Inferior parietal cortex (tissue), 1 donor: Measurements from ENCODE around the gene LRRTM1.
A peak's percentile ranks its signal among the peaks of the same experiment; 100 is the strongest.

ENCODE experiments used
- DNase-seq: peaks from one replicate; pipeline ENCODE4 v3.0.0-alpha.2; 2016; ENCODE audit errors: extremely low spot score

Gene LRRTM1

GRCh38 chr2:80303909-80304837 is at the start of gene LRRTM1:
TSS of gene LRRTM1 (minus strand) at chr2:80304752. CDS start at chr2:80303819, 933 bp downstream.
- DNase-seq, result peak; percentile 33

- DNase-seq, result no peak
Observed at GRCh38 chr2:80351231-80351630, 46.7 kb upstream of the LRRTM1 start.

- DNase-seq, result no peak
Observed at GRCh38 chr2:80348953-80349352, 44.4 kb upstream of the LRRTM1 start.

- DNase-seq, result no peak
Observed at GRCh38 chr2:80348078-80348477, 43.5 kb upstream of the LRRTM1 start.

GRCh38 chr2:80340022-80340421 is 35.5 kb upstream of the LRRTM1 start:
- no peak for DNase-seq

- no peak for DNase-seq
Observed at GRCh38 chr2:80338794-80339193, 34.2 kb upstream of the LRRTM1 start.

GRCh38 chr2:80335411-80335810 is 30.9 kb upstream of the LRRTM1 start:
- DNase-seq, result no peak

GRCh38 chr2:80333886-80334285 is 29.3 kb upstream of the LRRTM1 start:
- no peak for DNase-seq

- DNase-seq, result no peak
Observed at GRCh38 chr2:80330527-80331450, 26.2 kb upstream of the LRRTM1 start.

GRCh38 chr2:80329491-80329890 is 24.9 kb upstream of the LRRTM1 start:
- no peak for DNase-seq

GRCh38 chr2:80328159-80328571 is 23.6 kb upstream of the LRRTM1 start:
- no peak for DNase-seq

GRCh38 chr2:80326861-80327260 is 22.3 kb upstream of the LRRTM1 start:
- no peak for DNase-seq

- DNase-seq, result peak; percentile 74
Observed at GRCh38 chr2:80326214-80326613, 21.7 kb upstream of the LRRTM1 start.

- no peak for DNase-seq
Observed at GRCh38 chr2:80324525-80324924, 20.0 kb upstream of the LRRTM1 start.

- no peak for DNase-seq
Observed at GRCh38 chr2:80323610-80324009, 19.1 kb upstream of the LRRTM1 start.

GRCh38 chr2:80322958-80323357 is 18.4 kb upstream of the LRRTM1 start:
- no peak for DNase-seq

GRCh38 chr2:80322311-80322920 is 17.9 kb upstream of the LRRTM1 start:
- no peak for DNase-seq

GRCh38 chr2:80312282-80312839 is 7.8 kb upstream of the LRRTM1 start:
- no peak for DNase-seq

- DNase-seq, result no peak
Observed at GRCh38 chr2:80311304-80311703, 6.8 kb upstream of the LRRTM1 start.

- peak; percentile 26 for DNase-seq
Observed at GRCh38 chr2:80303006-80303908, 1.3 kb downstream of the LRRTM1 start.
